Activated CD8-positive, alpha-beta memory T cell treated with anti-CD3 and anti-CD28 coated beads, Interleukin-2, amount 50 U/mL, for 1 hour (primary cell): ENCODE measurements around the gene NXPH1.
"Not testable (repeated sequence)": the region's sequence is repeated elsewhere in the genome, so short reads cannot be mapped to it uniquely, and the experiment has no call there.

Source experiments
- DNase-seq: peaks from one replicate; pipeline ENCODE4 v3.0.0-alpha.2; 2020; ENCODE audit errors: extremely low read depth

NXPH1 gene

GRCh38 chr7:8702807-8703206 lies 269.4 kb downstream of the NXPH1 start:
- DNase-seq: no peak

- DNase-seq: no peak
These were observed 276.7 kb downstream of the NXPH1 start for GRCh38 chr7:8710124-8710523.

- no peak for DNase-seq
These were observed 281.4 kb downstream of the NXPH1 start for GRCh38 chr7:8714791-8715190.

GRCh38 chr7:8719102-8719501 lies 285.7 kb downstream of the NXPH1 start:
- DNase-seq: no peak

GRCh38 chr7:8724080-8724718 lies 290.8 kb downstream of the NXPH1 start:
- no peak for DNase-seq

- DNase-seq: not testable (repeated sequence)
These were observed 298.3 kb downstream of the NXPH1 start for GRCh38 chr7:8731756-8732155.

GRCh38 chr7:8739837-8740236 lies 306.4 kb downstream of the NXPH1 start:
- DNase-seq: no peak

GRCh38 chr7:8742837-8743236 lies 309.4 kb downstream of the NXPH1 start:
- DNase-seq: no peak

GRCh38 chr7:8747338-8747737 lies 313.9 kb downstream of the NXPH1 start:
- no peak for DNase-seq

GRCh38 chr7:8751557-8752231 lies 318.3 kb downstream of the NXPH1 start:
- DNase-seq: no peak

- DNase-seq: no peak
These were observed 319.9 kb downstream of the NXPH1 start for GRCh38 chr7:8753355-8753754.

- DNase-seq: no peak
These were observed 328.3 kb downstream of the NXPH1 start for GRCh38 chr7:8761731-8762130.

GRCh38 chr7:8762803-8763202 lies 329.4 kb downstream of the NXPH1 start:
- no peak for DNase-seq

- DNase-seq: no peak
These were observed 332.0 kb downstream of the NXPH1 start for GRCh38 chr7:8765374-8765773.

GRCh38 chr7:8773518-8773917 lies 340.1 kb downstream of the NXPH1 start:
- DNase-seq: no peak

GRCh38 chr7:8778459-8778858 lies 345.1 kb downstream of the NXPH1 start:
- no peak for DNase-seq

- DNase-seq: no peak
These were observed 347.8 kb downstream of the NXPH1 start for GRCh38 chr7:8781166-8781565.

- no peak for DNase-seq
These were observed 349.8 kb downstream of the NXPH1 start for GRCh38 chr7:8783229-8783628.

GRCh38 chr7:8785081-8785480 lies 351.7 kb downstream of the NXPH1 start:
- DNase-seq: no peak

- DNase-seq: no peak
These were observed 367.6 kb downstream of the NXPH1 start for GRCh38 chr7:8800986-8801385.
